PFSK-1 (cell line): Measurements from ENCODE around the gene HIF1AN.

Experiments
- FOXP2 ChIP-seq: optimal IDR thresholded peaks from 2 replicates; pipeline ENCODE3; 2011; ENCODE audit warnings: borderline replicate concordance, control low read depth, inconsistent platforms; ENCODE audit not compliant: insufficient read depth; ENCODE audit errors: extremely low read length, extremely low read depth
- POLR2AphosphoS5 ChIP-seq: IDR thresholded peaks from 2 replicates; pipeline ENCODE4 v1.6.1; 2012; ENCODE audit warnings: low read depth, mild to moderate bottlenecking, control low read depth, low read length, moderate library complexity
- REST ChIP-seq, 2 experiments: IDR thresholded peaks; 2 replicates each; pipeline versions ENCODE4 v1.6.1 to v1.8.0; 2011 to 2012; ENCODE audit warnings: low read depth in 2 of 2, low read length in 2 of 2, control low read depth in 1 of 2, inconsistent platforms in 1 of 2, mild to moderate bottlenecking in 1 of 2, moderate library complexity in 1 of 2; ENCODE audit not compliant: insufficient read depth in 1 of 2
- SIN3A ChIP-seq: IDR thresholded peaks from 2 replicates; pipeline ENCODE4 v1.6.1; 2012; ENCODE audit warnings: mild to moderate bottlenecking, low read length, moderate library complexity, borderline replicate concordance; ENCODE audit not compliant: insufficient read depth
- TAF1 ChIP-seq: IDR thresholded peaks from 2 replicates; pipeline ENCODE4 v1.6.1; 2012; ENCODE audit warnings: low read length, control low read depth, borderline replicate concordance; ENCODE audit not compliant: insufficient read depth

- TF ChIP-seq REST (IDR thresholded peaks at IDR 0.05; ENCODE audit: insufficient read depth in 1 of 2, low read depth in 2 of 2, low read length in 2 of 2), result no peak
- TF ChIP-seq SIN3A, result no peak
- no peak for TF ChIP-seq TAF1
- TF ChIP-seq POLR2AphosphoS5, result no peak
- no peak for TF ChIP-seq FOXP2
Observed at GRCh38 chr10:100487529-100487928, 48.2 kb upstream of the HIF1AN start.
